Measurements from ENCODE around the gene TRAK1.

DNA sequence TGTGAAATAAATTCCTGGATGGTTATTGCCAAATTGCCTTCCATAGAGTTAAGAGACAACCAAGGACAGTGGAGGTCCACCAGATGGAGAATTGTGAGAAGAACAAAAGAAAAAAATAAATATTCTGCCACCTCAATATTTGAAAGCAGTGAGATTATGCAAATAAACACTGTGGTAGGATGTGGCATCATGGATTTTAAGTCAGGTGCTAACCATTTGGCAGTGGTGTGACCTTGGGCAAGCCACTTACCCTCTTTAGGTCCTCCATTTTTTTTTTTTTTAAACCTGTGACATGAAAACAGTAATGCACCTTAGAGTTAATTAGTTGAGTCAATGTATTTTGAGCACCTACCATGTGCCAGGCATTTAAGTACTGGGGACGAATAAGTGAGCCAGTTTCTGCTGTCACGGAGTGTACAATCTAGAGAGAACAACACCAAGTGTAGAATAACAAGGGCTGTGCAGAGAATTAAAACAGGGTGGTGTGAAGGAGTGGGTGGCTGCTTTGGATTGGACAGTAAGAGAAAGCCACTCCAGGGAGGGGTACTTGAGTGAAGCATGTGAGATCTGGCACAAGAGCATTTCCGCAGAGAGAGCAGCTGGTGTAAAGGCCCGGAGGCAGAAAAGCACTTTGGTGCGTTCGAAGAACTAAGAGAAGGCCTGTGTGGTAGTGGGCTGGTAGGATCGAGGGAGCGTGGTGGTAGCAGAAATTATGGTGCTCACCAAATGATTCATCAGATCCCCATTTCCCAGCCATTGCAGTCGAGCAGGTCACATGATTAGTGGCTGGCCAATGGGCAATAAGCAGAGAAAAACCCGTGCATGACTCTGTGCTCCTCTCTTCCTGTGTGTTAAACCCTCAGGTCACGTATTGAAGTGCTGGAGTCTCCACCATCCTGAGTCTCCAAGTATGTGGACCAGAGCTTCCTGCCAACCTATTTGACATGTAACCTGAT, 135.6 kb downstream of the TRAK1 start:
- TF ChIP-seq, protein P1, sequence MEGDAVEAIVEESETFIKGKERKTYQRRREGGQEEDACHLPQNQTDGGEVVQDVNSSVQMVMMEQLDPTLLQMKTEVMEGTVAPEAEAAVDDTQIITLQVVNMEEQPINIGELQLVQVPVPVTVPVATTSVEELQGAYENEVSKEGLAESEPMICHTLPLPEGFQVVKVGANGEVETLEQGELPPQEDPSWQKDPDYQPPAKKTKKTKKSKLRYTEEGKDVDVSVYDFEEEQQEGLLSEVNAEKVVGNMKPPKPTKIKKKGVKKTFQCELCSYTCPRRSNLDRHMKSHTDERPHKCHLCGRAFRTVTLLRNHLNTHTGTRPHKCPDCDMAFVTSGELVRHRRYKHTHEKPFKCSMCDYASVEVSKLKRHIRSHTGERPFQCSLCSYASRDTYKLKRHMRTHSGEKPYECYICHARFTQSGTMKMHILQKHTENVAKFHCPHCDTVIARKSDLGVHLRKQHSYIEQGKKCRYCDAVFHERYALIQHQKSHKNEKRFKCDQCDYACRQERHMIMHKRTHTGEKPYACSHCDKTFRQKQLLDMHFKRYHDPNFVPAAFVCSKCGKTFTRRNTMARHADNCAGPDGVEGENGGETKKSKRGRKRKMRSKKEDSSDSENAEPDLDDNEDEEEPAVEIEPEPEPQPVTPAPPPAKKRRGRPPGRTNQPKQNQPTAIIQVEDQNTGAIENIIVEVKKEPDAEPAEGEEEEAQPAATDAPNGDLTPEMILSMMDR (IDR thresholded peaks at IDR 0.05), result no peak
- TF ChIP-seq TEAD4 (CRISPR knock-in tag; IDR thresholded peaks at IDR 0.05) (no peak), NFATC4 (CRISPR knock-in tag; IDR thresholded peaks at IDR 0.05) (no peak), GABPB1 (CRISPR knock-in tag; IDR thresholded peaks at IDR 0.05) (no peak), ZNF121 (CRISPR knock-in tag; IDR thresholded peaks at IDR 0.05) (no peak), E2F1 (CRISPR knock-in tag; IDR thresholded peaks at IDR 0.05) (no peak)
- TF ChIP-seq, protein P2, sequence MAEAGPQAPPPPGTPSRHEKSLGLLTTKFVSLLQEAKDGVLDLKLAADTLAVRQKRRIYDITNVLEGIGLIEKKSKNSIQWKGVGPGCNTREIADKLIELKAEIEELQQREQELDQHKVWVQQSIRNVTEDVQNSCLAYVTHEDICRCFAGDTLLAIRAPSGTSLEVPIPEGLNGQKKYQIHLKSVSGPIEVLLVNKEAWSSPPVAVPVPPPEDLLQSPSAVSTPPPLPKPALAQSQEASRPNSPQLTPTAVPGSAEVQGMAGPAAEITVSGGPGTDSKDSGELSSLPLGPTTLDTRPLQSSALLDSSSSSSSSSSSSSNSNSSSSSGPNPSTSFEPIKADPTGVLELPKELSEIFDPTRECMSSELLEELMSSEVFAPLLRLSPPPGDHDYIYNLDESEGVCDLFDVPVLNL (CRISPR knock-in tag; IDR thresholded peaks at IDR 0.05; ENCODE audit: borderline replicate concordance, low read depth), result no peak
